HL-60/S4 treated with retinoic acid at 250 ng/mL for 4 days and 3 days (cell line): ENCODE measurements around the gene MFSD6.
"Not testable (repeated sequence)": the region's sequence is repeated elsewhere in the genome, so short reads cannot be mapped to it uniquely, and the experiment has no call there.

ENCODE experiments used
- in situ Hi-C: fragments of 300-500 bp; cut with MboI; formaldehyde crosslinking; loops from 2 replicates; pipeline ENCODE4 v1.7.0; 2022; ENCODE audit warnings: low sequenced_read_pairs

The MFSD6 gene

DNA sequence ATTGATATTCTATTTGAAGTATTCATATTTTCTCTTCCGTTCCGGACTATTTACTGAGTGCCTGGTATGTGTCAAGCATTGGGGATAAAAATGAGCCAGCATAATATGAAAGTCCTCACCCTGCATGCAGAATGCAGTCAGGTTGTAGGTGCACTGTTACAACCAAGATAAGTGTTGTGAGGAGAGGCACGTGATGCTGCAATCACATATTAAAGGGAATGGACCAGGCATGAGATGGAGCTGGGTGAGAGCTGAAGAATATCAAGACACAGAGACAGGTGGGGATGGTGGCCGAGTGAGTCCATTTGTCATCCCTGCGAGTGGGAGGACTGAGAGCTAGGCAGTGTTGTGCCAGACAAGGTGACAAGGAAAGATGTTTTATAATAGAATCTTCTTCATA is 52.3 kb downstream of the MFSD6 start:
- in situ Hi-C loops: no loop called here

DNA sequence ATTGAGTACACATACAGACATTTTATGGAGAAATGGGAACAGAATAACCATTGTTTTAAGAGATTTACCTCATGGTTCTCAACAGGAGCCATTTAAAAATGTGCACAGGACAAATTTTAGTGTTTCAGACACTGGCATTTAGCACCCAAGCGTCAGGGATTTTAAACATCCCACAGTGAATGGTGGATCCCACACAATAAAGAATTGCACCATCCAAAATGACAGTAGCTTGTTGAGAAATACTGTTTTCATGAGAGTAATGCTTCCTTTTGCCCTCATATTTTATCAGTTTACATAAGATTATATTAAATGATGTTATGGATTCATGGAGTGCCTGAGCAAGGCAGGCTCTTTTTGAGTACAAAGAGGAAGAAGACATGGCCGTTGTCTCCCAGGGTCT is 54.0 kb downstream of the MFSD6 start:
- in situ Hi-C loops: no loop called here

GRCh38 chr2:190462611-190463010 is 54.5 kb downstream of the MFSD6 start:
- in situ Hi-C loops: no loop called here

GRCh38 chr2:190465060-190465459 is 56.9 kb downstream of the MFSD6 start:
- in situ Hi-C loops: no loop called here

GRCh38 chr2:190466819-190467446 is 58.8 kb downstream of the MFSD6 start:
- in situ Hi-C loops: no loop called here

GRCh38 chr2:190467575-190468083 is 59.5 kb downstream of the MFSD6 start:
- in situ Hi-C loops: no loop called here

- in situ Hi-C loops: not testable (repeated sequence)
Observed at GRCh38 chr2:190468354-190468753, 60.2 kb downstream of the MFSD6 start.

GRCh38 chr2:190468814-190469569 is 60.8 kb downstream of the MFSD6 start:
- in situ Hi-C loops: no loop called here

- in situ Hi-C loops: no loop called here
Observed at GRCh38 chr2:190469771-190470170, 61.6 kb downstream of the MFSD6 start.

DNA sequence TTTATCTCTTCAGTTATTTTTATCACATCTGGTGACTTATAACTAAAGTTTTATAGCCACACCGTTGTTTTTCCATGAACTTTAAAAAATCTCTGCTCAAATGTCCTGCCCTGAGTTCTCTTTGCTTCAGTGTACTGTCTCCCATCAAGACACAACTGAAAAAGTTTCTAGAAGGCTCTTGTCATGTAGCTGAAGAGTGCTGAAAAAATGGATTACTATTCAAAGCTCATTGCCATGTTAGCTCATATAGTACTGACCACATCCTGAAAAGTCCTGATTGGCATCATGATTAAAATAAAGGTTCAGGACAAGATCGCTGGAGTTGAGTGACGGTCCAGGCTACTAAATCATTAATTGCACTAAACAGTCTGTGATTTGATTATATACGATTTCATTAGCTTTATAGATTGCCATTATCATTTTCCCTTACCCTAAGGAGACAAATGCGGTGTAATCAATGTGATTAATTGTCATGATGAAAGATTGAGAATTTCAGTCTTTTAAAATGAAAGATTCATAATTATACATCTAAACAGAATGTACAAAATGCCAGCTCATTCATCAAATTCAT is 62.2 kb downstream of the MFSD6 start:
- in situ Hi-C loops: no loop called here

- in situ Hi-C loops: no loop called here
Observed at GRCh38 chr2:190477661-190478454, 69.7 kb downstream of the MFSD6 start.

- in situ Hi-C loops: no loop called here
Observed at GRCh38 chr2:190478572-190479195, 70.5 kb downstream of the MFSD6 start.

DNA sequence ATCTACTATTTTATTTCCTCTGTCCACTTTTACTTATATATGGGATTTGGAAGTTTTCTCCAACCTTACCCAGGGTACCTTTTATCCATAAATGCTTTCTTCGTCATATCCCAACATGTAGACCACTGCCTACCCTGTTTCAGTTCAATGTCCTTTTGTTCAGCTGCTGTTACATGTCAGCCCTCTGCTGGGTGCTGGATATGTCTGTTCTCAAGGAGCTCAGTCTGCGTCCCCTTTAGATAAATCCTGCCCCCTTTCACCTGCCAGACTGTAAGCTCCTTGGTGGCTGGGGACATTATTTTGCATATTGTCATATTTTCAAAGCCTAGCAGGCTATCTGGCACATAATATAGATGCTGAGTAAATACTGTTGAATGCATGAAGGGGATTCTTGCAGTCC is 73.2 kb downstream of the MFSD6 start:
- in situ Hi-C loops: no loop called here

DNA sequence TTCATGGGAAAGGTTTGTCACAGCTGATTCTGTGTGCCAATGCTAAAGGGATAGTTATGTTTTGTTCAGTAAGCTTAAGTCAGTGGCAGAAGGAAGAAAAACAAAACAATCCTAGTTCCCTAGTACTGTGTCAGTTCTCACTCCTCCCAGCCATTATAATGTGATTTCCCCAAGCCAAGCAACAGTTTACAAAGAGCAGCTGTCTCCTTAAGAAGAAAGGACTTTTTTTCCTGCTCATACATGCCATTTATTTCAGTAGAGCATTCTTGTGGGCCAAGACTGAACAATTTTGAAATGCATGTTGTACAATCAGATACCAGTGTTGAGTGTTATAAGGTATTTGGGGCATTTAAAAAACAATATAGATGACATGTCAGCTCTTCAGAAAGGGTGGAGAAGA is 74.3 kb downstream of the MFSD6 start:
- in situ Hi-C loops: no loop called here

DNA sequence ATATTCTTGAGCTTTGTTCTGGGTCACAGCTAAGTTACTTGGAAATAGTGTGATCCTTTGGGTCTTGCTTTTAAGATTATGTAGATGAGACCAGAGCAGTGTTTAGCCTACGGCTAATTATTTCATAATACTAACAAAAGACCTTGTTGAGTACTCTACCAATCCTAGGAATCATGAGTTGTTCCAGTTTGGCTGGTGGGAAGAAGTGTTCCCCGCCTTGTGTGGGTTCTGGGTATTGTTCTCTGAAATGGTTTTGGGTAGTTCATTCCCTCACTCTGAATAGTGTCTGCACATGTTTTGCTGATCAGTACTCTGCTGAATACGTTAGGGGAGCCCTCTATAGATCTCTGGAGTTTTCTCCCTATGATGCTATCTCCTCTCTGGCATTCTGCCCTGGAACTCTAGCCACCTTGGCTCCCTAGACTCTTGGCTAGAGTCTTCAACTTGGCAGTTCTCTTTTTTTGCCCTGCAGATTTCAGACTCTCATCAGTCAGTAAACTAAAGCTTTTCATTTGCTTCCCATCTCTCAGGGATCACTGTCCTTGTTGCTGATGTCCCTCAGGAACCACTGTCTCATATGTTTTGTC is 78.0 kb downstream of the MFSD6 start:
- in situ Hi-C loops: no loop called here

DNA sequence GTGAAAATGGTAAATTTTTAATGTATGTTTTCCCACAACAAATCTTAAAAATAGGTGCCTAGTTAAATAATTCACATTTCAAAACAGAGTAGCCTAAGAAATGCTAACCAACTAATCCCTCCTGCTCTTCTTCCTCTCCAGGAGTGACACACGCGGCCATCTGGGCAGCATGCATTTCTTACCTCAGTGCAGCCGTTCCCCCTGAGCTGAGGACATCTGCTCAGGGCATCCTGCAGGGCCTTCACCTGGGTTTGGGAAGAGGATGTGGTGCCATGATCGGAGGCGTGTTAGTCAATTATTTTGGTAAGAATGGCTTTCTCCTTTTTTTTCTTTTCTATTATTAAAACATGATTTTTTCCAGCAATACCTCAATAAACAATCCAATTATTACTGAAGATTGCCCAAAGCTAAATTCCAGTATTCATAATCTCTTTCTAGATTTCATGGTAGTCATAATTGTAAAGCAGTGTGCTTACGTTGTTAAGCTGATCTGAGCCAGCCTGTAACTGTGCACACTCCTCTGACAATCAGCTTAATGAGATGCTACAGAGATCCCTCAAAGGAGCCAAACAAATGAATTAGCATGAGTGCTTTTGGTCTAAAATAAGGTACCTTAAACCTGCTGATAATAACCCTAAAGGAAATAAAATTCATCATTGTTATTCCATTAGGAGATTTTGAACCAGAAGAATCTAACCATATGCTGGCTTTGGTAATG is 80.5 kb downstream of the MFSD6 start:
- in situ Hi-C loops: no loop called here

- in situ Hi-C loops: no loop called here
Observed at GRCh38 chr2:190489475-190489874, 81.3 kb downstream of the MFSD6 start.

GRCh38 chr2:190490502-190490901 is 82.3 kb downstream of the MFSD6 start:
- in situ Hi-C loops: no loop called here

GRCh38 chr2:190493095-190493494 is 84.9 kb downstream of the MFSD6 start:
- in situ Hi-C loops: no loop called here
